Keratinocyte (primary cell): Measurements from ENCODE around the gene CARMIL1. TPM values are rescaled to one million over a fixed set of nuclear protein-coding genes. Genes with fewer than 3 reads are reported as not detected.

Experiments
- DNase-seq: peaks from one replicate; pipeline ENCODE4 v3.0.0-alpha.2; 2011; ENCODE audit warnings: low read depth, missing footprints, low spot score
- FAIRE-seq: peaks from 2 replicates; lab custom pipeline; 2011; peaks lifted over from hg19 to GRCh38; lab: Jason Lieb, UNC
- H2AFZ ChIP-seq: 2 replicates; pipeline ENCODE4 v1.6.0; 2012; ENCODE audit warnings: low read length, control low read depth, inconsistent platforms; ENCODE audit not compliant: control insufficient read depth
- H3K27ac ChIP-seq: 2 replicates; pipeline ENCODE4 v1.5.1; 2011; ENCODE audit warnings: low read length; ENCODE audit not compliant: control insufficient read depth, insufficient read depth
- H3K27me3 ChIP-seq: 3 replicates; pipeline ENCODE4 v1.6.0; 2011; ENCODE audit warnings: low read length; ENCODE audit not compliant: control insufficient read depth, insufficient read depth; ENCODE audit errors: extremely low read depth
- H3K36me3 ChIP-seq, 2 experiments: 2 replicates in 1 of 2; 3 replicates in 1 of 2; pipeline ENCODE4 v1.5.1; 2011; ENCODE audit warnings: low read length in 2 of 2, mild to moderate bottlenecking in 1 of 2; ENCODE audit not compliant: control insufficient read depth in 2 of 2, insufficient read depth in 2 of 2; ENCODE audit errors: extremely low read depth in 1 of 2
- H3K4me1 ChIP-seq: 3 replicates; pipeline ENCODE4 v1.5.1; 2011; ENCODE audit warnings: low read length; ENCODE audit not compliant: control insufficient read depth, insufficient read depth; ENCODE audit errors: extremely low read depth
- H3K4me2 ChIP-seq: 3 replicates; pipeline ENCODE4 v1.6.0; 2011; ENCODE audit warnings: low read depth, low read length; ENCODE audit not compliant: control insufficient read depth, insufficient read depth; ENCODE audit errors: extremely low read depth
- H3K4me3 ChIP-seq, 3 experiments: fragments of 200-600 bp in 1 of 3; sonication (generic) in 1 of 3; 2 replicates in 2 of 3; 3 replicates in 1 of 3; pipeline ENCODE4 v1.5.1; 2011 to 2016; ENCODE audit warnings: low read length in 3 of 3, mild to moderate bottlenecking in 3 of 3, control low read depth in 2 of 3, inconsistent platforms in 1 of 3, low read depth in 1 of 3, mixed read lengths in 1 of 3, mixed run types in 1 of 3, moderate library complexity in 1 of 3; ENCODE audit not compliant: control insufficient read depth in 2 of 3, insufficient read depth in 2 of 3; ENCODE audit errors: extremely low read depth in 1 of 3
- H3K79me2 ChIP-seq: 2 replicates; pipeline ENCODE4 v1.6.0; 2012; ENCODE audit warnings: low read length; ENCODE audit not compliant: control insufficient read depth, insufficient read depth
- H3K9ac ChIP-seq: 3 replicates; pipeline ENCODE4 v1.6.0; 2011; ENCODE audit warnings: low read length; ENCODE audit not compliant: control insufficient read depth, insufficient read depth; ENCODE audit errors: extremely low read depth
- H3K9me1 ChIP-seq: 3 replicates; pipeline ENCODE4 v1.6.0; 2011; ENCODE audit warnings: low read length; ENCODE audit not compliant: control insufficient read depth, insufficient read depth; ENCODE audit errors: extremely low read depth
- H3K9me3 ChIP-seq: 2 replicates; pipeline ENCODE4 v1.5.1; 2012; ENCODE audit warnings: low read depth, low read length; ENCODE audit not compliant: control insufficient read depth
- H4K20me1 ChIP-seq: 3 replicates; pipeline ENCODE4 v1.6.0; 2011; ENCODE audit warnings: low read length; ENCODE audit not compliant: control insufficient read depth, insufficient read depth; ENCODE audit errors: extremely low read depth
- CTCF ChIP-seq, 3 experiments: IDR thresholded peaks in 1 of 3; conservative IDR thresholded peaks in 1 of 3; optimal IDR thresholded peaks in 1 of 3; 2 replicates in 2 of 3; 3 replicates in 1 of 3; pipeline versions ENCODE3 to v1.5.1; 2011; ENCODE audit warnings: low read length in 3 of 3, mild to moderate bottlenecking in 3 of 3, moderate library complexity in 2 of 3, control low read depth in 1 of 3, inconsistent platforms in 1 of 3; ENCODE audit not compliant: insufficient read depth in 2 of 3; ENCODE audit errors: extremely low read depth in 1 of 3
- EZH2 ChIP-seq: IDR thresholded peaks from one replicate; pipeline ENCODE4 v1.6.1; 2012; ENCODE audit warnings: inconsistent platforms, mild to moderate bottlenecking, low read length, moderate library complexity
- dilution Hi-C: fragments of 300-500 bp; cut with MboI; formaldehyde crosslinking; loops from one replicate; pipeline ENCODE4 v1.7.0; 2020; ENCODE audit warnings: low sequenced_read_pairs; ENCODE audit not compliant: extremely low pct_ligation_motif_present
- polyA plus RNA-seq, 5 experiments: library from polyadenylated mRNA; depleted of rRNA in 3 of 5; stranded (reverse) in 3 of 5; stranded (forward) in 1 of 5; unstranded in 1 of 5; fragments of >200 nt; gene quantifications; 1 replicate in 1 of 5; 2 replicates in 3 of 5; 3 replicates in 1 of 5; pipeline versions ENCODE4 v1.2.1 to v1.2.3, GENCODE V29; 2011 to 2012; ENCODE audit warnings: missing spikeins in 2 of 5, low read depth in 1 of 5, low replicate concordance in 1 of 5

CARMIL1 gene
- polyA plus RNA-seq, 1 donor (not counting 4 experiments of a cell fraction or from before 2014, with no cell fraction given) = 18.9 TPM

DNA sequence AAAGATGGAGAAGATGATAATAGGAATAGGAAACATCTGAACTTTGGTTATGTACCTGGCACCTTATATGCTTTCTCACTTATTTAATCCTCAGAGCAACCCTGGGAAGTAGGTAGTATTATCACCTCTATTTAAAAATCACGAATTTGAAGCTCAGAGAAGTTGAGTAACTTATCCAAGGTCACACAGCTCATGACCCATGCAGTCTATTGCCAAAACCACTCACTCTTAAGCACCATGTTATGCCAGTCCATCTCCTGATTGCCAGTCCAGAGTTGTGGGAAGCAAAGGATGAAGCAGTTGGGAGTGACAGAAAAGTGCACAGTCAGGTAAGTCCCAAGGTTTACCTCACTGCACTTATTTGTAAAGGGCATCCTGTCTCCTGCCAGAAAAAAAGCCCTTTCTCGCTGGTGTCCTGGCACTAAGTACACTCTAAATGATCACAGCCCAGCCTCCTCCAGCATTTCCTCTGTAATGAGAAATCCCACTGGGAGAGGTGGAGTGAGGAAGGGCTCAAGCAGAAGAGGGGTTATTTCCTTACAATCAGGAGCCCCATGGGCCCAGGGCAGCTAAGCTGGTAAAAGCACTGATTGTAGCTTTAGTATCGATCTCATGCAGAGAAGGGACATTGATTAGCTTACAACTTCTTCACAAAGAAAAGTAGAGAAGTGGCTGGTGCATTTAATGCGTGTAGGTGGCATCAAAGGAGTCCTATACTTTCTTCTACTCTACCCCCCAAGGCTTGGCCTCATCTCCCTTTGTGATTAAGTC, 351.5 kb downstream of the CARMIL1 start:
- Histone ChIP-seq H3K9me3 (no peaks in the 10 kb centered on the region), H2AFZ (no peak overlapping the region), H3K4me1 (no peaks in the 10 kb centered on the region), H3K4me2 (no peak overlapping the region), H3K9ac (no peak overlapping the region), H3K27me3 (peaks cover 4% of the 10 kb centered on the region), H3K27ac (no peak overlapping the region), H3K9me1 (no peaks in the 10 kb centered on the region), H4K20me1 (no peaks in the 10 kb centered on the region), H3K4me3 (no peak overlapping the region), H3K36me3 (no peaks in the 10 kb centered on the region), H3K79me2 (no peaks in the 10 kb centered on the region)
- dilution Hi-C loops = no loop called here
- DNase-seq (no peak), FAIRE-seq (no peak)
- TF ChIP-seq EZH2 (no peak), CTCF (optimal IDR thresholded peaks at IDR 0.05 in 1 of 3, IDR thresholded peaks at IDR 0.05 in 1 of 3, conservative IDR thresholded peaks at IDR 0.05 in 1 of 3; ENCODE audit: extremely low read depth in 1 of 3, insufficient read depth in 2 of 3, low read length in 3 of 3) (no peak)

DNA sequence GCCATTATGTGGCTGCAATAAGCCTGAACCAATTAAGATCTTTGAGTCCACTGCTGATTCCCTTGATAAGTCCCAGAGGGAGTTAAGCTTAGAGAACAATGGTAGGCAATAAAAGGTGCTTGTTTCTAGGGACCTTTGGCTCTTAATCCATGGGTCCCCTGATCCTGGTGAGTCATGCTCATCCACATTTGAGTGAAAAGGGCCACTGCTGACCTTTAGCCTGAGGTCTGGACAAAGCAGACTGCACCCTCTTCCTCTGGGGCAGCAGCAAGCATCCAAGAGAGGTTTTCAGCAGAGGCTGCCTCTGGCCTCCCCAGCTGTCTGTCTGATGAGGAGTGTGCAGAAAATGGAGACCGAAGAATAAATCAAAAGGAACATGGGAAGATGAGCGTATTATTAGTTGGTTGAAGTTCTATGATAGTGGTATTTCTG, 356.7 kb downstream of the CARMIL1 start:
- Histone ChIP-seq H3K9ac (no peak overlapping the region), H3K4me1 (no peaks in the 10 kb centered on the region), H2AFZ (no peak overlapping the region), H3K4me3 (no peak overlapping the region), H4K20me1 (no peaks in the 10 kb centered on the region), H3K4me2 (no peak overlapping the region), H3K27me3 (no peaks in the 10 kb centered on the region), H3K79me2 (no peaks in the 10 kb centered on the region), H3K9me1 (no peaks in the 10 kb centered on the region), H3K9me3 (no peaks in the 10 kb centered on the region), H3K27ac (no peak overlapping the region), H3K36me3 (no peaks in the 10 kb centered on the region)
- FAIRE-seq = no peak
- dilution Hi-C loops = no loop called here
- no peak for DNase-seq
- TF ChIP-seq CTCF (optimal IDR thresholded peaks at IDR 0.05 in 1 of 3, IDR thresholded peaks at IDR 0.05 in 1 of 3, conservative IDR thresholded peaks at IDR 0.05 in 1 of 3; ENCODE audit: extremely low read depth in 1 of 3, insufficient read depth in 2 of 3, low read length in 3 of 3) = no peak
- TF ChIP-seq EZH2 = no peak
